SK-N-SH (cell line): ENCODE data around the gene RNF227.

ENCODE experiments used
- CTCF ChIP-seq: fragments of 200-600 bp; sonication (generic); IDR thresholded peaks from 2 replicates; pipeline ENCODE4 v1.6.1; 2017; ENCODE audit warnings: antibody characterized with exemption, mild to moderate bottlenecking, moderate library complexity
- EZH2phosphoT487 ChIP-seq: fragments of 200-600 bp; sonication (generic); IDR thresholded peaks from 2 replicates; pipeline ENCODE4 v1.6.1; 2017; ENCODE audit warnings: low read depth, mixed run types, mild to moderate bottlenecking, antibody characterized with exemption, moderate library complexity, borderline replicate concordance
- MXI1 ChIP-seq: IDR thresholded peaks from 2 replicates; pipeline ENCODE4 v1.6.1; 2012; ENCODE audit warnings: mild to moderate bottlenecking, low read depth, low read length, improper control_type of control experiment
- NRF1 ChIP-seq: IDR thresholded peaks from 2 replicates; pipeline ENCODE4 v1.6.1; 2012; ENCODE audit warnings: low read depth, mild to moderate bottlenecking, low read length
- PBX3 ChIP-seq: IDR thresholded peaks from 2 replicates; pipeline ENCODE4; 2012
- SMC3 ChIP-seq: IDR thresholded peaks from 2 replicates; pipeline ENCODE4 v1.6.1; 2012; ENCODE audit warnings: low read depth, low read length, improper control_type of control experiment

- TF ChIP-seq MXI1 = no peak
- TF ChIP-seq NRF1 = no peak
- no peak for TF ChIP-seq CTCF
- TF ChIP-seq SMC3 = no peak
- TF ChIP-seq PBX3 = no peak
- no peak for TF ChIP-seq EZH2phosphoT487
Observed at GRCh38 chr17:7927596-7927995, 11.5 kb upstream of the RNF227 start.
